HepG2 (cell line): ENCODE measurements around the gene SH3BGRL2. TPM values are rescaled to one million over a fixed set of nuclear protein-coding genes. Genes with fewer than 3 reads are reported as not detected.

Source experiments
- ATAC-seq: fragments of 200-7000 bp; cut with Tn5 transposase; 3 replicates; pipeline ENCODE4 v1.9.1; 2020; ENCODE audit warnings: mild to moderate bottlenecking, moderate library complexity
- BruUV-seq: library from RNA; stranded (reverse); fragments of 400-500 nt; replicated peaks from 2 replicates; lab custom pipeline; 2021; lab: Mats Ljungman, UMichigan
- CTCF ChIA-PET: fragments of 300-600 bp; formaldehyde crosslinking; extraction: SDS; loops from one replicate; lab custom pipeline; 2021; ENCODE audit warnings: low total read pairs, inconsistent platforms, low intra/inter-chr PET ratio; lab: Yijun Ruan, JAX
- POLR2A ChIA-PET: fragments of 350-600 bp; sonication (Branson Sonifier 250); formaldehyde crosslinking; loops from one replicate; lab custom pipeline; 2020; ENCODE audit warnings: antibody characterized with exemption, inconsistent platforms; lab: Yijun Ruan, JAX
- DNase-seq: peaks from one replicate; pipeline ENCODE4 v3.0.0-alpha.2; 2015; ENCODE audit warnings: low spot score
- FAIRE-seq: peaks from 3 replicates; lab custom pipeline; 2011; peaks lifted over from hg19 to GRCh38; lab: Jason Lieb, UNC
- H2AFZ ChIP-seq: one replicate; pipeline ENCODE4 v1.6.1; 2011; ENCODE audit warnings: low read length, inconsistent platforms
- H3K27ac ChIP-seq: fragments of 300-600 bp; 3 replicates; pipeline ENCODE4 v1.8.0; 2011; ENCODE audit warnings: mixed run types, mild to moderate bottlenecking, mixed read lengths, low read length, inconsistent platforms; ENCODE audit not compliant: insufficient read depth; ENCODE audit errors: extremely low read length
- H3K27me3 ChIP-seq, 2 experiments: fragments of 200-600 bp in 1 of 2; 2 replicates in 1 of 2; 3 replicates in 1 of 2; pipeline versions ENCODE4 v1.6.0 to v1.8.0; 2011; ENCODE audit warnings: low read length in 2 of 2, mild to moderate bottlenecking in 2 of 2, moderate library complexity in 2 of 2, inconsistent platforms in 1 of 2; ENCODE audit not compliant: insufficient read depth in 2 of 2, control insufficient read depth in 1 of 2
- H3K36me3 ChIP-seq, 2 experiments: fragments of 200-600 bp in 1 of 2; replicated peaks in 1 of 2; 2 replicates in 1 of 2; 3 replicates in 1 of 2; pipeline versions ENCODE4 v1.5.1 to v1.8.0; 2011; ENCODE audit warnings: low read length in 2 of 2, inconsistent platforms in 1 of 2; ENCODE audit not compliant: insufficient read depth in 2 of 2, control insufficient read depth in 1 of 2
- H3K4me1 ChIP-seq: 2 replicates; pipeline ENCODE4 v1.5.1; 2012; ENCODE audit warnings: low read length, inconsistent platforms; ENCODE audit not compliant: insufficient read depth
- H3K4me2 ChIP-seq: 2 replicates; pipeline ENCODE4 v1.6.0; 2011; ENCODE audit warnings: low read depth, low read length, inconsistent platforms
- H3K4me3 ChIP-seq, 3 experiments: fragments of 200-600 bp in 1 of 3; sonication (generic), shearing (Covaris generic) in 1 of 3; replicated peaks in 1 of 3; 2 replicates each; pipeline ENCODE4 v1.5.1; 2011 to 2016; ENCODE audit warnings: low read length in 3 of 3, inconsistent platforms in 2 of 3, low read depth in 2 of 3, mild to moderate bottlenecking in 2 of 3, control low read depth in 1 of 3, mixed read lengths in 1 of 3; ENCODE audit not compliant: insufficient read depth in 1 of 3
- H3K79me2 ChIP-seq: one replicate; pipeline ENCODE4 v1.6.1; 2011; ENCODE audit warnings: low read length, inconsistent platforms; ENCODE audit not compliant: insufficient read depth
- H3K9ac ChIP-seq: 2 replicates; pipeline ENCODE4 v1.6.0; 2011; ENCODE audit warnings: mild to moderate bottlenecking, low read depth, low read length, inconsistent platforms; ENCODE audit not compliant: insufficient read depth
- H3K9me3 ChIP-seq: 2 replicates; pipeline ENCODE4 v1.5.1; 2012; ENCODE audit warnings: mild to moderate bottlenecking, low read length
- H4K20me1 ChIP-seq: 2 replicates; pipeline ENCODE4 v1.6.0; 2011; ENCODE audit warnings: inconsistent platforms, mild to moderate bottlenecking, low read length, moderate library complexity; ENCODE audit not compliant: insufficient read depth
- FOXM1 ChIP-seq: sonication (generic); formaldehyde crosslinking; IDR thresholded peaks from 2 replicates; pipeline ENCODE4 v1.5.0; 2020; ENCODE audit warnings: missing genetic modification reagents
- MLXIP ChIP-seq: sonication (generic); formaldehyde crosslinking; IDR thresholded peaks from 2 replicates; pipeline ENCODE4 v1.9.0; 2021; ENCODE audit warnings: missing genetic modification reagents, borderline replicate concordance
- TBP ChIP-seq: sonication (generic); formaldehyde crosslinking; IDR thresholded peaks from 2 replicates; pipeline ENCODE4 v1.5.0; 2020; ENCODE audit warnings: missing genetic modification reagents
- TEF ChIP-seq: sonication (generic); formaldehyde crosslinking; IDR thresholded peaks from 2 replicates; pipeline ENCODE4 v1.5.0; 2020; ENCODE audit warnings: missing genetic modification reagents
- TRIM24 ChIP-seq: sonication (generic); formaldehyde crosslinking; IDR thresholded peaks from 2 replicates; pipeline ENCODE4 v1.8.0; 2022; ENCODE audit warnings: mild to moderate bottlenecking, missing genetic modification reagents
- WGBS: methylation state at CpG from one replicate; pipeline ENCODE4 v1.1.6; 2017; ENCODE audit warnings: low lambda C conversion rate; 5-methylcytosine and 5-hydroxymethylcytosine counted together
- in situ Hi-C: cut with HindIII; loops from 2 replicates; pipeline ENCODE4 v1.10.0; 2017; ENCODE audit warnings: low pct_unique_long_range_greater_than_20kb; ENCODE audit not compliant: extremely low pct_ligation_motif_present
- intact Hi-C: fragments of 100-400 bp; cut with micrococcal nuclease; formaldehyde crosslinking; loops from one replicate; pipeline ENCODE4 v1.10.0; 2022; ENCODE audit not compliant: unreplicated experiment
- polyA plus RNA-seq, 8 experiments: library from polyadenylated mRNA; depleted of rRNA in 3 of 8; stranded (reverse) in 7 of 8; unstranded in 1 of 8; fragments of >200 nt; fragmentation: Illumina TruSeq in 4 of 8; extraction: Trizol in 4 of 8; gene quantifications; 2 replicates each; pipeline versions ENCODE4 v1.2.1 to v1.2.3, GENCODE V29; 2011 to 2016; ENCODE audit warnings: low read depth in 4 of 8, missing spikeins in 1 of 8, mixed read lengths in 1 of 8; ENCODE audit not compliant: insufficient read depth in 1 of 8
- total RNA-seq, 5 experiments: library from RNA; depleted of rRNA; stranded (reverse); fragments of >200 nt; fragmentation: Illumina TruSeq; extraction: Trizol; gene quantifications; 2 replicates each; pipeline ENCODE4 v1.2.3, GENCODE V29; 2016; ENCODE audit warnings: low read depth in 1 of 5
- TF ChIP-seq, protein P1 (sequence below), 2 experiments: sonication (generic) in 1 of 2; formaldehyde crosslinking in 1 of 2; IDR thresholded peaks; 2 replicates each; pipeline versions ENCODE4 v1.4.0 to v1.6.1; 2016 to 2020; ENCODE audit warnings: borderline replicate concordance in 1 of 2, low read depth in 1 of 2, mild to moderate bottlenecking in 1 of 2, missing genetic modification reagents in 1 of 2
- TF ChIP-seq, protein P2 (sequence below): sonication (generic); formaldehyde crosslinking; IDR thresholded peaks from 2 replicates; pipeline ENCODE4 v1.9.0; 2022; ENCODE audit warnings: low read depth, missing genetic modification reagents
- TF ChIP-seq, protein P3 (sequence below): sonication (generic); formaldehyde crosslinking; IDR thresholded peaks from 2 replicates; pipeline ENCODE4 v1.4.0; 2020; ENCODE audit warnings: missing genetic modification reagents

SH3BGRL2 gene
- total and polyA plus RNA-seq, 2 of the 13 experiments (the other 11 are each of a cell fraction or from before 2014, with no cell fraction given): 10.9 to 28.8 TPM

DNA sequence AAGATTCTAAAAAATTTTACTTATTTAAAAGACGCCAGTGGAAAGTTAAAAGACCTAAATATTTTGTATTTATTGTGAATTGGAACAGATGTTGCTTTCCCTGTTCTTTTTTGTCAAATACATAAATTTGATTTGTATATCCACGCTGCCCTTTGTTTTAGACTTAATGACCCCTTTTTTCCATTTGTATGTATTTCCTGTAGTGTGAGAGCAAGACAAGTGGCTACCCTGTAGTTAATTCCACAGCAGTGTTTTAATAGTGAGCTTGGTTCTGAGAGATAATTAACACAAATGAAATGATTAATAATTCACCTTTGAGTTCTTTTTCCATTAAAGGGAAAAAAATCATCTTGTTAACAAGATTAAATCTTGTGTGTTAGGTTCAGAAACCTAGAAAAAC lies 16.6 kb downstream of the SH3BGRL2 start (continued):
- TF ChIP-seq, protein P1, sequence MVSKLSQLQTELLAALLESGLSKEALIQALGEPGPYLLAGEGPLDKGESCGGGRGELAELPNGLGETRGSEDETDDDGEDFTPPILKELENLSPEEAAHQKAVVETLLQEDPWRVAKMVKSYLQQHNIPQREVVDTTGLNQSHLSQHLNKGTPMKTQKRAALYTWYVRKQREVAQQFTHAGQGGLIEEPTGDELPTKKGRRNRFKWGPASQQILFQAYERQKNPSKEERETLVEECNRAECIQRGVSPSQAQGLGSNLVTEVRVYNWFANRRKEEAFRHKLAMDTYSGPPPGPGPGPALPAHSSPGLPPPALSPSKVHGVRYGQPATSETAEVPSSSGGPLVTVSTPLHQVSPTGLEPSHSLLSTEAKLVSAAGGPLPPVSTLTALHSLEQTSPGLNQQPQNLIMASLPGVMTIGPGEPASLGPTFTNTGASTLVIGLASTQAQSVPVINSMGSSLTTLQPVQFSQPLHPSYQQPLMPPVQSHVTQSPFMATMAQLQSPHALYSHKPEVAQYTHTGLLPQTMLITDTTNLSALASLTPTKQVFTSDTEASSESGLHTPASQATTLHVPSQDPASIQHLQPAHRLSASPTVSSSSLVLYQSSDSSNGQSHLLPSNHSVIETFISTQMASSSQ (IDR thresholded peaks at IDR 0.05; ENCODE audit: low read depth): no peak
- TF ChIP-seq, protein P1 (CRISPR knock-in tag; IDR thresholded peaks at IDR 0.05; ENCODE audit: borderline replicate concordance): no peak
- TF ChIP-seq TRIM24 (CRISPR knock-in tag): no peak
- no peak for TF ChIP-seq TEF
- TF ChIP-seq FOXM1 (CRISPR knock-in tag): no peak
- TF ChIP-seq TBP (CRISPR knock-in tag): no peak

DNA sequence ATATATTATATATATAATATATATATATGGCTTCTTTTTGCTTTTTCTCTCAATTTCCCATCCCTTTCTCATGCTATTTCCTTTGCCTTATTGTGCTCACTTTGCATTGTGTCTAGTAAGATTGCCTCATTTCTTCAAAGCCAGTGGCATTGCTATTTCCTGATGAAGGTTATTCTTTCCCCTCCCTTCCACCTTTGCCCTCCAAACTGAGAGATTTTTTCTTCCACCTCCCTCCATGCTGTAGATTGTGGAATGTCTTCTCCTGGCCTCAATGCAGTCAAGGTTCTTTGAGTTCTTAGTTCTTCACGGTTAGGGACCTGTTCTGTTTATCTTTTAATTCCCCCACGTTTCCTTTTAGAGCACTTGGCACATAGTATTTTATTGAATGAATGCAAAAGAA lies 17.2 kb downstream of the SH3BGRL2 start:
- CTCF ChIA-PET: interaction anchor here (1.1 kb wide), 1 partner anchor 78 kb away, joined by 3 read pairs; no protein-coding TSS in a partner anchor
- WGBS: 80% methylated on average over 2 of the region's 2 CpGs
- ATAC-seq (no peak), DNase-seq (no peak), FAIRE-seq (no peak)
- in situ Hi-C loops: no loop called here
- H3K4me1 ChIP-seq: peaks cover 27% of the 10 kb centered on the region
- H3K4me3 ChIP-seq: no peak overlapping the region
- BruUV-seq: no TSS peak
- H3K4me2 ChIP-seq: no peak overlapping the region
- H3K27me3 ChIP-seq: no peaks in the 10 kb centered on the region
- H4K20me1 ChIP-seq: no peaks in the 10 kb centered on the region; the same call in none of the 2 replicates
- no peak overlapping the region for H3K9ac ChIP-seq
- H3K9me3 ChIP-seq: no peaks in the 10 kb centered on the region
- POLR2A ChIA-PET: interaction anchor here (1.8 kb wide), 1 partner anchor 17 kb away, joined by 11 read pairs; the partner anchor contains the start of gene SH3BGRL2
- no peaks in the 10 kb centered on the region for H3K36me3 ChIP-seq
- peaks cover 48% of the 10 kb centered on the region for H3K79me2 ChIP-seq
- no peak overlapping the region for H3K27ac ChIP-seq
- intact Hi-C loops: loop anchor here (10.0 kb wide), 1 partner anchor 66 kb away; no protein-coding TSS in a partner anchor
- no peak overlapping the region for H2AFZ ChIP-seq
- TF ChIP-seq, protein P2, sequence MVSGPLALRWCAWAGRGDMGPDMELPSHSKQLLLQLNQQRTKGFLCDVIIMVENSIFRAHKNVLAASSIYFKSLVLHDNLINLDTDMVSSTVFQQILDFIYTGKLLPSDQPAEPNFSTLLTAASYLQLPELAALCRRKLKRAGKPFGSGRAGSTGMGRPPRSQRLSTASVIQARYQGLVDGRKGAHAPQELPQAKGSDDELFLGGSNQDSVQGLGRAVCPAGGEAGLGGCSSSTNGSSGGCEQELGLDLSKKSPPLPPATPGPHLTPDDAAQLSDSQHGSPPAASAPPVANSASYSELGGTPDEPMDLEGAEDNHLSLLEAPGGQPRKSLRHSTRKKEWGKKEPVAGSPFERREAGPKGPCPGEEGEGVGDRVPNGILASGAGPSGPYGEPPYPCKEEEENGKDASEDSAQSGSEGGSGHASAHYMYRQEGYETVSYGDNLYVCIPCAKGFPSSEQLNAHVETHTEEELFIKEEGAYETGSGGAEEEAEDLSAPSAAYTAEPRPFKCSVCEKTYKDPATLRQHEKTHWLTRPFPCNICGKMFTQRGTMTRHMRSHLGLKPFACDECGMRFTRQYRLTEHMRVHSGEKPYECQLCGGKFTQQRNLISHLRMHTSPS: no peak
- TF ChIP-seq, protein P3, sequence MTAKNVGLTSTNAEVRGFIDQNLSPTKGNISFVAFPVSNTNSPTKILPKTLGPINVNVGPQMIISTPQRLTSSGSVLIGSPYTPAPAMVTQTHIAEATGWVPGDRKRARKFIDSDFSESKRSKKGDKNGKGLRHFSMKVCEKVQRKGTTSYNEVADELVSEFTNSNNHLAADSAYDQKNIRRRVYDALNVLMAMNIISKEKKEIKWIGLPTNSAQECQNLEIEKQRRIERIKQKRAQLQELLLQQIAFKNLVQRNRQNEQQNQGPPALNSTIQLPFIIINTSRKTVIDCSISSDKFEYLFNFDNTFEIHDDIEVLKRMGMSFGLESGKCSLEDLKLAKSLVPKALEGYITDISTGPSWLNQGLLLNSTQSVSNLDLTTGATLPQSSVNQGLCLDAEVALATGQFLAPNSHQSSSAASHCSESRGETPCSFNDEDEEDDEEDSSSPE: no peak
- TF ChIP-seq MLXIP (CRISPR knock-in tag): no peak
